M059J (cell line): ENCODE measurements around the gene MYMK. TPM values are rescaled to one million over a fixed set of nuclear protein-coding genes. Genes with fewer than 3 reads are reported as not detected.

ENCODE experiments used
- DNase-seq: peaks from one replicate; pipeline ENCODE4 v3.0.0-alpha.2; 2012; ENCODE audit warnings: low read depth
- total RNA-seq: library from RNA; depleted of rRNA; stranded (reverse); fragments of >200 nt; shearing (Covaris generic); gene quantifications from 2 replicates; pipeline ENCODE4 v1.2.3, GENCODE V29; 2014

MYMK gene
- total RNA-seq, 1 experiment from 2014 or later: not detected

DNA sequence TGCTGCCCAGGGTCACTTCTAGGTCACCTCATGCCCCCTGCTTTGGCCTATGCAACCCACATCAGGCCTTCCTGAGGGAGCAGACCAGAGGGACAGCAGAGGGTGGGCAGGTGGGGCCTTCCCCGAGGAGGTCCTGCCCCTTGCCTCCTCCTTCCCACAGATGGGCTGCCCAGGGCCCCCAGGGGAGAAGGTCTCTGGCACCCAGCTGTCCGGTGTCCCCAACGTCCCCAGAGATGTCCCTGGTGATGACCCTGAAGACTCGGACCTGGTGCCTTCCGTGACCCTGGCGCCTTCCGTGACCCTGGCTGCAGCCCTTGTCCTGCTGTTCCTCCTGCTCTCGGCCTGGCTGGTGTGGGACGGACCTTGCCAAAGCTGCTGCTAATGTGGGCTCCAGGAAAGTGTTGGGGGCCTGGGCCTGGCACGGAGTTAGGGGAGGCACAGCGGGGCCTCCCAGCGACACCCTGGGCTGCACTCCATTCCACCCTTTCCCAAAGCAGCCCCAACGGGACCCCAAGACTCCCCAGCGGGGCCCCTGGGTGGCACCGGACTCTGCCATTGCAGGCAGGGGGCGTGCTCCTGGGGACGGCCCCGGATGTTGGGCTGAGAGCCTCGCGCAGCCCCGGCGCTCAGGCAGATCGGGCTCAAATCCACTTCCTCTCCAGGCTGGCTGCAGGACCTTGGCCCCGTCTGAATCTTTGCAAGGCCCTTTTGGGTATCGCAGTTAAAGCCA is 39.1 kb downstream of the MYMK start:
- DNase-seq: no peak

DNA sequence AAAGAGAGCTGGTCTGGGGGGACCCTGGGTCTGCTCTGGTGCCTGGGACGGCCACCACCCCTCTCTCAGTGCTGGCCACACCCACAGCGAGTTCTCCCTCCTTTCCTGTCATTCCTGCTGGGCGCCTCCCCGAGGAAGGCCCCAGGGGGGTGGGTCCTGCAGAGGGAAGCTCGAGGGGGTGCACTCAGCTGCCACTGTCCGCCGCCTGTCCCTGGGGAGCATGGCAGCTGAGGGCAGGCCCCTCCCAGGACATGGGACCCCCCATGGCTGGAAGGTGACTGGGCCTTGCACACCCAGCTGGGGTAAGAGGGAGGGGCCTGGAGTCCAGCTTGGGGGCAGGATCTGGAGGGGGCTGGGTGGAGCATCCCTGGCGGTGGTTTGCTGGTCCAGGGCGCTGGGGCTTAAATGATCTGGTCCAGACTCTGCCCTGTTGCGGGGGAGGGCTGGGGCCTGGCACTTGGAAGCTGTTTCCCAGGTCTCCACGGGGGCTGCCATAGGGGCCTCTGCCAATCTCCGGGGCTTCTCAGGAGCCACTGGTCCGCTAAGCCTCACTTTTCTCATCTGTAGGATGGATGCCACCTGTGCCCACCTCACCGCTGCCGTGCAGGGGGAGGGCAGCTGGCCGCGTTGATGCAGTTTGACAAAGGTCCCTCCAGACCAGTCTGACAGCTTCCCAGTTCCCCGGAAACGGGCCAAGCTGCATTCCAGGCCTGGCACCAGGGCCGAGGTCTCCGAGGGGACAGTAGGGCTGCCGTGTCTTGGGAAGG is 39.9 kb downstream of the MYMK start:
- DNase-seq: no peak

DNA sequence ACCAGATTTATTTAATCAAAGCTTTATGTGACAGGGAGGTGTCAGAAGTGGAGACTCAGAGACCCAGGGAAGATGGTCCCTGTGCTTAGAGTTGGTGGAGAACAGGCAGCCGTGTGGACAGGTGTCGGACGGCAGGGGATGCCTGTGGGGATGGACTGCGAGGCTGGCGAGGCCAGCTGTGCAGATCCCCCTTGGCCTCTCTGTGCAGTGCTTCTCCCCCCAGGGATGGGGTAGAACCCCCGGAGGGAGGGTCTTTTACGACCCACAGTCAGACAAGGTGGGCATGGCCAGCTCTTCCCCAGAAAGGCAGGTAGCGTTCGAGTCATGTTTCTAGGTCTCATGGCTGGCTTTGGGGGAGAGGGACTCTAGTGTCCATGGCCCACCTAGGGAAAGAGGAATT is 41.1 kb downstream of the MYMK start:
- no peak for DNase-seq

DNA sequence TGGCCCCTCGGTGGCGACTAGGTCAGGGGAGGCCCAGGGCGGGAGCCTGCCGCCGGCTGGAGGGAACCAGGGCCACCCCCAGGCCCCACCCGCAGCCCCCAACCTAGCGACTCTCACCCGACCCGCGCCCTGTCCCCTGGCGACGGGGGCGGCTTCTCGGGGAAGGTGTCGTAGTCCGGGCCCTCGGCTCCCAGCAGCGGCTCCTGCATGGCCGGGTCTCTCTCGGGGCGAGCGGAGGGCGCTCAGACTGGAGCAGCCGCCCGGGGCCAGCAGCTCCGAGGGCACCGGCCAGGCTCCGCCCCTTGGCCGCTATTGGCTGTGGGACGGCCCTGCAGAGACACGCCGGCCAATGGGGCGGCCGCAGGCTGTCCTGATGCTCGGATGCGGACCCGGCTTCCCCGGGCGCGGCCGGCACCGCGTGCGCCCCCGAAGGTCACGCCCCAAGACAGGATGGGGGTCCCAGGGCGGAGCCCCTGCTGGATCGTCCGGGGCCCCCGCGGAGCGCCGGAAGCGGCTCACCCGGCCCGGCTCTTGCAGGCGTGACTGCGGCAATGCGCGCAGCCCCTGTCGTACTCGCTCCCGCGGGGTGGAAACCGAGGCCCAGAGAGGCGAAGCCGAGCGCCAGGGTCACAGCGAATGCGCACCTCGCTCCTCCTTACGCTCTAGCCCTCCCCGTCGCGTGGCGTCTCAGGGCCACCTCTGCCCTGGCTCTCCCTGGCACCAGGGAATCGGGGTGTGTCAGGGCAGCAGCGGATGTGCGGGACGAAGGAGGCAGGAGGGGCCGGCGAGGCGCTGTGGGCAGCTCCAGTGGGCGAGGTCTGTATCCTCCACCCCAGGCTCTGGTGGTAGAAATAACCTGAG is 45.7 kb downstream of the MYMK start, which contains the start of gene SLC2A6:
SLC2A6 (minus strand) TSS at position 249 of the 861 bp plus-strand sequence; CDS start at position 209, 40 bp downstream.
- peak; percentile 81 for DNase-seq

DNA sequence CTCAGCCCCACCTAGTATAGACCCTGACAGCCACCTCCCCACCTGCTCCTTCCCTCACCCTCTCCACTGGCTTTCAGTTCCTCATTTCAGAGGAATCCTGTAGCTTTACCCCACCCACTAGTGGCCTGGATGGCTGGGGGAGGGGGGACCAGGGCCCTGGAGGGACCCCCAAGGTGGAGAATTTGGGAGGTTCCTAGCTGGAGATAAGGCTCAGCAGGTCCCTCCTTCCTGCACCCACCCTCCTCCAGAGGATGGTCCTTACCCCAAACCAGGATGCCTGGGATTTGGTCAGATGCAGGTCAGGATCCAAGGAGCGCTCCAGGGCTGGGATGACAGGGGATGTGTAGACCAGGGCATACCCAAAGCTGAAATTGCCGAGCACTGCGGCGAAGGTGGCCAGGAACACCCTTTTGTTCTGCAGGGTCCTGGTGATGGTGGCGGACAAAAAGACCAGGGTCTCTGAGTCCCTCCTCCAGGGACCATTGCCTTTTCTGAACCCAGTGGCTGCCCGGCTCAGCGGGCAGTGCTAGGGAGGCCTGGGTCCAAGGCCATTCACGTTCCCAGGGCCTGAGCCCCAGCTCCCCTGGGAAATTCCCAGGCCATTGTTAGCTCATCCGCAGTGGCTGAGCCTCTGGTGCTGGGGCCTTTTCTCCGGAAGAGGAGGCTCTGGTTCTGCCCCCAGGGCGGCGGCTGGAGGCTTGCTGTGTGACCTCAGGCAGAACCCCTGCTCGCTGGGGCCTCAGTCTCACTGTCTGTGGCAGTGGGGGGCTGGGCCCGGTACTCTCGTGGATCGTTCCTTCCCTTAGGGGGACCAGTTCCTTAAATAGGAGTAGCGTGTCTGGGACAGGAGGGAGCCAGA is 46.5 kb downstream of the MYMK start:
- DNase-seq: peak; percentile 62

DNA sequence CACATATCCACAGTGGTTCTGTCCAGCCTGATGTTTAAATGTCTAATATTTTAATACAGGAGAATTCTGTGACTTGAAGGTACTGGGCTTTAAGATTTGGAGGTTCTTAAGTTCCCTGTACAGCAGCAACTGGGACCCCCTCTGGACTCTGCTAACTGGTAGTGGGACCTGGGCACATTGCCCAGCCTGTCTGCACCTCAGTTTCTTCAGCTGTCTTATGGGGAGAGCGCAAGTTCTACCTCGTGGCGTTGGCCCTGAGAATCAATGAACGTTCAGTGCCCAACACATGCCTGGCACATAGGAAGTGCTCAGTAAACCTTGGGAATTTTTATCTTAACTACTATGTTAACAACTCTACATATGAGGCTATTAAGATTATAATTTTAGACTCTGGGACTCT is 47.3 kb downstream of the MYMK start:
- no peak for DNase-seq

DNA sequence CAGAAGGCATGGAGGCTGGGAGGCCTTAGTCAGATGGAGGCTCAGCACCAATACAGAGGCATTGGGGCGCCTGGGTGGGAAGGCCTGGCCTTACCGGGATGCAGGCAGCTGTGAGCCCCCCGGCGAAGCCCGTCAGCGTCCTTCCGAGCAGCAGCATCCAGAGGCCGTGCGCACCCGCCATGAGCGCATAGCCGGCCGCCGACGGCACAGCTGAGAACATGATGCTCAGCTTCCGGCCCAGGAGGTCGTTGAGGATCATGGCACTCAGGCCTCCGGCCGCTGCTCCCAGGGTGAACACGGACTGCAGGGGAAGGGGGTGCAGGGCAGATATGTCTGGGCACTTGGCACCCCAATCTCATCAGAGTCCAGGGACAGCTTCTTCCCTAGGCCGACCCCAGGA is 47.8 kb downstream of the MYMK start:
- DNase-seq: no peak

DNA sequence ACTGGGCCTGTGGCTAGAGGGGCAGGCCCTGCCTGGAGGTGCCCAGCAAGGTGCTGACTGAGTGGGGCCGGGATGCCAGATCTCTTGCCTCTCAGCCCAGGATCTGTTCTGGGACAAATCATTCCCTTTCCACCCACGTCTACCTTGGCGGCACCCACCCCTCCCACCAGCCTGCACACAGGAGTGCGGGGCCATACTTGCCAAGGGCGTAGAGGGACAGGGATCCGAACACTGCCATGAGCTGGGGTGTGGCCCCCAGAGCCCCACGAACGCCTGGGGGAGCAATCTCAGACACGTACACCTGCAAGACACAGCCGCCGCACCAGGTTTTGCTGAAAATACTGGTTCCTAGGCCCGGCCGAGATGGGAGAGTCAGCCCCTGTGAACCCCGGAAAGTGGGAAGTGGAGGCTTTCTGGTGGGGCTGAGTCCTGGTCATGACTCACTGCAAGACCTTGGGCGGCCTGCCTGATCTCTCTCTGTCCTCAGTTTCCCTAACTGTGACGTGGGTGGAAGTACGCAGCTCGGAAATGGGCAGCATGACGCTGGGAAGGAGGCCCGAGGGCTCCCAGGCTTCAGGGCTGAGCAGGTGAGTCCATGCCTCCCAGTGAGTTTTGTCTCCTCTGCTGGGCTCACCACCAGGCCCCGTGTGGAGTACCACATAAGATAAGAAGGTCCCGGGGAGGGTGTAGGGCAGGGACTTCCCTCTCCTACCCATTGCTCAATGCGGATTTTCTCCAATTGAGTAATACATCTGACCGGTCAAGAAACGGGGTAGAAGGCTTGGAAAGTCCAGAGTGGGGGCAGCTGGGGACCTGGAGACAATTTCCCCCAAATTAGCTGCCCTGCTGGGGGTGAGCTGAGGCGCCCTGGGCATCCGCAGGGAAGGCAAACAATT is 48.5 kb downstream of the MYMK start:
- no peak for DNase-seq

DNA sequence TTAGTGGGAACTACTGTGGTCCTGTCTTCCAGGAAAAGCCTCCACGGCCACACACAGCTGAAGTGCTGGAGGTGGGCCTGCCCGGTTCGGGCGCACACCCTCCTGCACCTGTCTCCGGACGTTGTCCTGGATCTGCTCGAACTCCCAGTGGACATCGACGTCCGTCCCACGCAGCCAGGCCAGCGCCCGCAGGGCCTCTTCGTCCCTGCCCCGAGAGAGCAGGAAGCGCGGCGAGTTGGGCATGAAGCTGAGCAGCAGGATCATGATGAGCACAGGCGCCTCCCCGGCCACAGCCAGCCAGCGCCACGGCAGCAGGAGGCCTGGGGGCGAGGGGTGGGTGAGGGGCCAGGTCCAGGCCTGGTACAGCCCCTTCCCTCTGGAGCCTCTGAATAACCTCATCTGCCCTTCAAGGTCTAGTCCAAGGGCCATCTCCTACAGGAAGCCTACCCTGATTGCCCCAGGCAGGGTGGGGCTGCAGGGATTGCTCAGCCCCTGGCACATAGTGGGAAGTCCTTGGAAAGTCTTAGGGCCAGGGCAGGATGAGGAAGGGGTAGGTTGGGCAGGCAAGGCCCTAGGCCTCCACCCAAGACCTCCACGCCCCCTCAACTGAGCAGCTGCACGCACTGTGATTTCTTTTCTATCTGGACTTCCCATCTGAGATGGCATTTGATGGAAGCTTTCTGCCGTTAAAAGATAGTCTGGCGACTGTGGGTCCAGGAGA is 49.3 kb downstream of the MYMK start:
- no peak for DNase-seq

DNA sequence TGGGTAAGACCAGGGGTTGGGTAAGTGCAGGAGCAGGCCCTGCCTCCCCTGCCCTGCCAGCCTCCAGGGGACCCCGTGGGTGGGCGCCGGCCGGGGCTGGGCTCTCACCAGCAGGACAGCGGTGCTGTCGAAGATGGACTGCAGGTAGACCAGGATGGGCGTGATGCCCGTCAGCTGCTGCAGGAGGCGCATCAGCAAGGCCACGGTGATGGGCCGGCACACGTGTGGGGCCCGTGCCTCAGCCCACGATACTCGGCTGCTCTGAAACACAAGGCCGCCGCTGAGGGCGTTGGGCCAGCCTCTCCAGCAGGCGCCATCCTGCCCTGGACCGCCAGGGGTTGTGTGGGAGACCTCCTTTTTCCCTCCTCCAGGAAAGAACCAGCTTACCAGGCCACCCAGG is 49.9 kb downstream of the MYMK start:
- DNase-seq: no peak

DNA sequence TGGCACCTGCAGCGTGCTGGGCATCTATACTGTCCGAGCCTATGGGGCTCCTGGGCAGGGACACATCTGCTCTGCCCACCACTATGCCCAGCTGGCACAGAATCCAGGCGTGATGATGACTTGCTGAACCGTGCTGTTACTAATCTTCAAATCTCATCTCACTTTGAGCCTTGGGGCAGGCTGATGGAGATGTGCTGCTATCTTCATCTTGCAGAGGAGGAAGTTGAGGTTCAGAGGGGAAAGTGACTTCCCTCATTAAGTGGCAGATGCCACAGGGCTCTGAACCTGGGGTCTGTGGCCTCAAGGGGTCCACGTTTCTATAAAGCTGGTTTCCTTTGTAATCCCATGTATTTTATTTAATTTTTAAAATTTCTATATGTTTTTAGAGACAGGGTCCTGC is 50.5 kb downstream of the MYMK start:
- DNase-seq: no peak

DNA sequence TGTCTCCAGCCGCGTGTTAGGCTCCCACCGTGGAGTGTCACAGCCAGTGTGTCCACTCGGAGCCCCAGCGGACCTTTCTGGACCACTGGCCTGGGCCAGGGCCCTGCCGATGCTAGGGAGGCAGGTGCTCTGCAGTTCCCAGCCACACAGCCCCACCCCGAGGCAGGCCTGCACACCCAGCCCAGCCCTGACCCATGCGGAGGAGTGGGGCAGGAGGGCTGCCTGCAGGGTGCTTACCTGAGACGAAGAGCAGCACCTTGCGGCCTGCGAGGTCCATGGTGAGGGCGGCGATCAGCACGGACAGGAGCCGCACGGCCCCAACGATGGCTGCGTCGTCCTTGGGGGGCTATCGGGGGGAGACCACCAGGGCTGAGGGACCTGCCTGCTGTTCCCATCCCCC is 51.0 kb downstream of the MYMK start:
- no peak for DNase-seq

DNA sequence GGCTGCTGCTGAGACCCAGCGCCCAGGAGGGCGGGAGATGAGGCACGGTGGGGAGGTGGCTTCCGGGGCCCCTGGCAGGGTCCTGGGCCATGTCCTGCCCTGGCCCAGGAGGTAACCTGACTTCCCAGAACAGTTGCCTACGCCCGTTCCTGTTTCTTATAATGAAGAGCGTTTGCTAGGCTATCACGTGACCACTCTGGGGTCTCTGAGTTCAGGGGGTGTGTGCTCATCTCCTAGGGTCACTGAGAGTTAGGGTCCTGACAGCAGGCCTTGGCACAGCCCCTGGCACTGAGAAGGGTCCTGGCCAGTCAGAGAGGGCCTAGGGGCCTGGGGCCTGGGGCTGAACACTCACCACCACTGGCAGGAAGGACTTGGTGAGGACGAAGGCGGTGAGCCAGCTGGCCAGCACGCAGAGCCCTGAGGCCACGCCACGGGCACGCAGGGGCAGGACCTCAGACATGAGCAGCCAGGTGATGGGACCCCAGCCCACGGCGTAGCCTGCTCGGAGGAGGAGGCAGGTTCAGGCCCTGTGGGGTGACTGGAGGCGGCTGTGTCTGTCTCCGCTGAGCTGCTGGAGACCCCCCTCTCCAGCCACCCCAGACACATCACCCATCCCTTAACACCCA is 51.9 kb downstream of the MYMK start:
- DNase-seq: no peak

DNA sequence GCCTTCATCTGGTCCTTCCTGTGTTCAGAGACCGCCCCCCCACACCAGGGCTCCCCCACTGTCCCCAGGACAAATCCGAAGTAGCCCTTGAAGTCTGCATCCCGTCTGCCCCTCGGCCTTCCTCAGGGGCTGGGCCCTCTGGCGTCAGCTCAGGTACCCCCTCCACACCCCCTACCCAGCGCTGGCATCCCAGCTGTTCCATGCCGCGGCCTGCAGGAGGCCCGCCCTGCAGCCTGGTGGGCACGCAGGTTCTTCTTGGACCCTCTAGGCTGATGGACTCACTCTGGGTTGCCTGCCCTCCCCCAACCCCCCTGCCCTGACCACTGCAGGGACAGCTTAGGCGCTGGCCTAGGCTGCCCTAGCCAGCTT is 52.5 kb downstream of the MYMK start:
- DNase-seq: no peak

DNA sequence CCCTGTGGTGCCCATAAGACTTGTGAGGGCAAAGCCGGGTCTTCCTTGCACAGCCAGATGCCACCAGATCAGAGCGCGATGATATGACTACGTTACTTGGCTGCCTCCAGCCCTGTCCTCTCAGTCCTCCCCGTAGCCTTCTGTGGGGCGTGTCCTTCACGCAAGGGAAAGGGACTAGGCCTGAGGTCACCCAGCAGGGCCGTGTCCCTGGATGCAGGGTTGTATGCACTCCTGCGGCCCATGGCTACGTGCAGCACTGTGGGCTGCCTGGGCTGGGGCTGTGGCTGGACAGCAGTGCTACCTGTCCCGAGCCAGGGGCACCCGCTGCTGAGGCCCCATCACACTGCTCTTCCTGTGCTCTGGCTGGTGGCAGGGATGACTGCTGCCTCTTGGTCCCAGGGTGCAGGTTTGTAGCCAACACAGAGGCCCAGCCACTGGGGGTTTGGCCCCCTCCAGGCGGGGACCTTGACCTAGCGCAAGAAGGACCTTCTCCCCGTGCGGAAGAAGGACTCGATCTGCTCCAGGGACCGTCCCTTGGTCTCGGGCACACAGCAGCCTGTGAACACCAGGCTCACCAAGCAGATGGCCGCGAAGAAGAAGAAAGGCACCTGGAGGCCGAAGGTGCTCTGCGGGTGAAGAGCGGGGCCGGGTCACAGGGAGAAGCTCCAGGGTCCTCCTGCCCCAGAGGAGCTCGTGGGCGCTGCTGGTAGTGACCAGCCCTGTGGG is 53.0 kb downstream of the MYMK start:
- DNase-seq: no peak

DNA sequence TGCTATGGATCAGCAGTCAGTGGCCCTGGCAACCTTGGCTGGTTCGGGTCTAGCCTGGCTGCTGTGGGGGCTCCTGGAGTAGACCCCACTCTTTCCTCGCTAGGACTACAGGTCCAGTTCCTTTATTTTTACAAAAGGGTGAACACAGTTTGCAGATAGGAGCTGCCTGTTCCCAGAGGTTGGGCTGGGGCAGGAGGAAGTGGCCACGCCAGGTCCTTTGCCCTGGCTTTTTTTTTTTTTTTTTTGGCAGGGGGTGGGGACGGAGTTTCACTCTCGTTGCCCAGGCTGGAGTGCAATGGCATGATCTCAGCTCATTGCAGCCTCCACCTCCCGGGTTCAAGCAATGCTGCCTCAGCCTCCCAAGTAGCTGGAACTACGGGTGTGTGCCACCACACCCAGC is 53.8 kb downstream of the MYMK start:
- no peak for DNase-seq

DNA sequence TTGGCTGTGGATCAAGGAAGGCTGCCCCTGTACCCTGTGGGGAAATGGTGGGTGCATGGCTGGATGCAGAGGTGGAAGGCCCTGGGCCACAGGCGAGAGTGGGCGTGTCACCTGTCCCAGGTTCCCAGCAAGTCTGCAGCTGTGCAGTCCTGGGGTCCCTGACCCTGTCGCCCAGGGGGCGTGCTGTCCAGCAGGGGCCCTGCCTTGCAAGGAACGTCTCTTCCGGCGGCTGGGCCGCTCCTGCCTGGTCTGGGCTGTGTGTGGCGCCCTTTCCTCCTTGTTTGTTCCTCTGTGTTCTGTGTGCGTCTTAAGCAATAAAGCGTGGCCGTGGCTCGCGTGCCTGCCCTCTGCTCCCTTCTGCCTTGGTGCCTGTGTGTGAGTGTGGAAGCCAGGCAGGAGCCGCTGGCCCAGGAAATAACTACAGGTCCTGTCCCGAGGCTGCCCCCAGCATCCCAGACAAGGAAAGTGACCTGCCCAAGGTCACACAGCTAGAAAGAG is 54.3 kb downstream of the MYMK start:
- no peak for DNase-seq

DNA sequence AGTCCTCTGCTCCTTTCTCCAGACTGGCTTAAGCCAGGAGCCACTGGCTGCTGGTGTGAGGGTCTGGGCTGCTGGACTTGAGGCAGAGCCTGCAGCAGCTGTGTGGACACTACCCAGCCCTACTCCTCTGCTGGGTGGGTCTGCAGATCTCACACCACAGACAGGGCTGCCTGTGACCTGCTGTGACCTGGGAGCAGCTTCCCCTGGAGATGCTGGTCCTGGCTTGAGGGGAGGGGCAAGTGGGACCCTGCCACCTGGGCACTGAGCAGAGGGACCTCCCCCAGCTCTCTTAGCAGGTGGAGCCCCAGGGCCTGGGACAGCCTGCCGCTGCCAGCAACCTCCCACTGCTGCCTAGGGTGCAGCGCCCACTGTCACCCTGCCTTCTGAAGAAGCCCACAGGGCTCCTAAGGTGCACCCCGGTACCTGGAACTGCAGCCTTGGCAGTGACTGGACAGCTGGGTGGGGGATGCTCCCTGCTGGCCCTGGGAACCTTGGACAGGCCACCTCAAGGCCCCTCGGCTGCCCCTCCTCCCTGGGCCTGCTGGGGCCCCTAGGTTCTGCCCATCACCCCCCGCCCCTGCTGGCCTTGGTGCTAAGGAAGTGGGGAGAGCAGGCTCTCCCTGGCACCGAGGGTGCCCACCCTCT is 55.9 kb downstream of the MYMK start:
- DNase-seq: no peak
